Measurements from ENCODE around the gene NDUFA11.

- TF ChIP-seq EZH2 (IDR thresholded peaks at IDR 0.05; ENCODE audit: borderline replicate concordance, low read depth, low read length, severe bottlenecking) (no peak), CTCF (IDR thresholded peaks at IDR 0.05; ENCODE audit: borderline replicate concordance, extremely low read depth, low read length, poor library complexity, severe bottlenecking) (no peak)
Measured at GRCh38 chr19:5916181-5916708, 12.7 kb upstream of the NDUFA11 start.

All from DND-41 (cell line).